NCI-H460 (cell line): ENCODE measurements around the gene MASP2. TPM values are rescaled to one million over a fixed set of nuclear protein-coding genes. Genes with fewer than 3 reads are reported as not detected.
"Not testable (repeated sequence)": the region's sequence is repeated elsewhere in the genome, so short reads cannot be mapped to it uniquely, and the experiment has no call there.

Experiments
- DNase-seq: peaks from one replicate; pipeline ENCODE4 v3.0.0-alpha.2; 2016; ENCODE audit warnings: low read depth; ENCODE audit errors: extremely low read depth
- total RNA-seq: library from RNA; depleted of rRNA; stranded (reverse); fragments of >200 nt; shearing (Covaris generic); gene quantifications from 2 replicates; pipeline ENCODE4 v1.2.3, GENCODE V29; 2014

The MASP2 gene
- total RNA-seq, 1 experiment from 2014 or later, result not detected

- DNase-seq, result no peak
Observed at GRCh38 chr1:11041048-11041447, 6.0 kb downstream of the MASP2 start.

GRCh38 chr1:11040105-11040429, 7.0 kb downstream of the MASP2 start:
- DNase-seq, result not testable (repeated sequence)

DNA sequence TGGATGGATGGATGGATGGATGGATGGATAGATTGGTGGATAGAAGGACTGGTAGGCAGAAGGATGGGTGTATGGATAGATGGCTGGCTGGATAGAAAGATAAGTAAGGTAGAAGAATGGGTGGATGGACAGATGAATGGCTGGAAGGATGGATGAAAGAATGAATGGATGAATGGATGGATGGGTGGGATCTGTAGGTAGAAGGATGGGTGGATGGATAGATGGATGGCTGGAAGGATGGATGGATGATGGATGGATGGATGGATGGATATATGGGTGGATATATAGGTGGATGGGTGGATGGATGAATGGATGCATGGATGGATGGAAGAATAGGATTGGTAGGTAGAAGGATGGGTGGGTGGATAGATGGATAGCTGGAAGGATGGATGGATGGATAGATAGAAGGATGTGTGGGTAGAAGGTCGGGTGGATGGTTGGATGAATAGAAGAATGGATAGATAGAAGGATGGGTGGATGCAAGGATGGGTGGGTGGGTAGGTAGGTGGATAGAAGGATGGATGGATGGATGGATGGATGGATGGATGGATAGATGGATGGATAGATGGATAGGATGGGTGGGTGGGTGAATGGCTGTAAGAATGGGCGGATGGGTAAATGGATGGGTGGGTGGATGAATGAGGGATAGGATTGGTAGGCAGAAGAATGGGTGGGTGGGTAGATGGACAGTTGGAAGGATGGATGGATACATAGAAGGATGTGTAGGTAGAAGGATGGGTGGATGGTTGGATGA, 7.5 kb downstream of the MASP2 start:
- no peak for DNase-seq

GRCh38 chr1:11037740-11038182, 9.3 kb downstream of the MASP2 start:
- DNase-seq, result peak; percentile 67

GRCh38 chr1:11037019-11037739, 9.9 kb downstream of the MASP2 start:
- not testable (repeated sequence) for DNase-seq

DNA sequence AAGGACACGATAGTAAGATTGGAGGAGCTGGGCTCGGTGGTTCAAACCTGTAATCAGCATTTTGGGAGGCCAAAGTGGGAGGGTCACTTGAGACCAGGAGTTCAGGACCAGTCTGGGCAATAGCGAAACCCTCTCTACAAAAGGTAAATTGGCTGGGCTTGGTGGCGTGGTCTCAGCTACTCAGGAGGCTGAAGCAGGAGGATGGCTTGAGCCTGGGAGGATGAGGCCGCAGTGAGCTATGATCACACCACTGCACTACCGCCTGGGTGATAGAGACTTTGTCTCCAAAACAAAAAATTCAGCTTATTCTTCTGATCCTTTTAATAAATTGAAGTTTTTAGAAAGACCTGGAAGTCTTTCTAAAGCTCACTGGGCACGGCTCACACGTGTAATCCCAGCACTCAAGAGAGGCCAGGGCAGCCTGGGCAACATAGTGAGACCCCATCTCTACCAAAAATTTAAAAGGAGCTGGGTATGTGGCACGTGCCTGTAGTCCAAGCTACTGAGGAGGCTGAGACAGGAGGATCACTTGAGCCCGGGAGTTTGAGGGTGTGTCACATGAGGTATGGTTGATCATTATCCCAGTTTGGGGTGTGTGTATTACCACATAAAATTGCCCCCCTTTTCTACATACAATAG, 15.3 kb downstream of the MASP2 start:
- no peak for DNase-seq

DNA sequence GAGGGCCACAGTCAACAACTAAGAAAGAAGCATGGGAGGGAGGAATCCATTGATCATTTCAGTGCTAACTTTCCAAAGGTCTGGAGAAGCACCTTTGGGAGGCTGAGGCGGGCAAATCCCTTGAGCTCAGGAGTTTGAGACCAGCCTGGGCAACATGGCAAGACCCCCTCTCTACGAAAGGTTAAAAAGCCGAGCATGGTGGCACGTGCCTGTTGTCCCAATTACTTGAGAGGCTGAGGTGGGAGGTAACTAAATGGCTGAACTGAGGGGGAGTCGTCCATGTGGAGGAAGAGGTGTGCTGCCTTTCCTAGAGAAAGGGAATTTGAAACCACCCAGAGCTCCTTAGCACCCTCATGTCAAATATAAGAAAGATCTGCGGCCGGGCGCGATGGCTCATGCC, 16.2 kb downstream of the MASP2 start:
- no peak for DNase-seq

GRCh38 chr1:11028018-11028417, 19.0 kb downstream of the MASP2 start:
- DNase-seq, result no peak

GRCh38 chr1:11027316-11027715, 19.7 kb downstream of the MASP2 start:
- no peak for DNase-seq

DNA sequence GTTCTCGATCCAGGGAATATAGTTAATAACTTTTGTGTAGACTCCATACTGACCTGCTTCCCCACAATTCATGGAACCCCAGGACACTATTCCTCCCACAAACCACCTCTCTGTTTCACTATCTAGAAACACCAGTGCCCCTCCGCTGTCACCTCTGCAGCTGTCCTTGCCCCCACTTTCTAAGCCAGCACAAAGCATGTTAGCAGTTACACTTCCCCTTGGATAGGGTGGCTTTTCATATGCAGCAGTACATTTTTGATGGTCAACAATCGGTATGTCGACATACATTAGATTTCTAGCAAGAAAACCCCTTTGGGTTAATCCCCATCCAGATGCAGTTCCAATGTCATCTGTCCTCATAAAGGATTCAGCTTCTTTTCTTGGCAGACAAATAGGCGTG, 20.1 kb downstream of the MASP2 start:
- DNase-seq, result no peak

- no peak for DNase-seq
Observed at GRCh38 chr1:11026052-11026451, 21.0 kb downstream of the MASP2 start.

- no peak for DNase-seq
Observed at GRCh38 chr1:11025618-11026017, 21.4 kb downstream of the MASP2 start.

DNA sequence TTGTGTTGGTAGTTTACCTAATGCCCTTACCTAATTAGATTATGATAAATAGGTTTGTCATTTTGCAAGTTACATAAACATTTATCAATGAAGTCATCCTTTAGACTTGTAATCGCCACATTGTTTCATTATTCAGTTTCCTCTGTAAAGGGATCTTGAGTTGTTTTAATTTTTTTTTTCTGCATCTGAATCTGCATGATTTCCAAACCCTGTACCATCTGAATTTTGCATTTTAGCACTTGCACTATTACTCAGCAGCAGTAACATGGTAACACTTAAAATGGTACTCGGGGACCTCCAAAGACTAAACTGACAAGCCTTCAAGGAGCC, 22.2 kb downstream of the MASP2 start:
- no peak for DNase-seq

DNA sequence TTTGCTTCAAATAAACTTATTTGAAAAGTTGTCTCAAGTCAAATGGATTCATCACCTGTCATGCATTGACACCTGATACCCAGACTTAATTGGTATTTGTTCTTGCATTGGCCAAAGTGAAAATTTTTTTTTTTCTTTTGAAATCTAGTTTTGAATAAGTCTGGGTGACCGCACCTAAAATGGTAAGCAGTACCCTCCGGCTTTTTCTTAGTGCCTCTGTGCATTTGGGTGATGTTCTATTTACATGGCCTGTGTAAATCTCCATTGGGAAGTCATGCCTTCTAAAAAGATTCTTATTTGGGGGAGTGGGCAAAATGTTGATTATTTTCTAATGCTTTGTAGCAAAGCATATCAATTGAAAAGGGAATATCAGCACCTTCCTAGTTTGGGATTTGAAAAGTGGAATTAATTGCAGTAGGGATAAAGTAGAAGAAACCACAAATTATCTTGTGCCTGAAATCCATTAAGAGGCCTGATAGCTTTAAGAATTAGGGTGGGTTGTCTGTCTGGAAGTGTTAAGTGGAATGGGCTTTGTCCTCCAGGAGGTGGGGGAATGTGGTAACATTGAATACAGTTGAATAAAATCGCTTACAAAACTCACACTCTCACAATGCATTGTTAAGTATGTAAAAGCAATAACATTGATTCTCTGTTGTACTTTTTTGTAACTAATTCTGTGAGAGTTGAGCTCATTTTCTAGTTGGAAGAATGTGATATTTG, 22.7 kb downstream of the MASP2 start:
- no peak for DNase-seq

DNA sequence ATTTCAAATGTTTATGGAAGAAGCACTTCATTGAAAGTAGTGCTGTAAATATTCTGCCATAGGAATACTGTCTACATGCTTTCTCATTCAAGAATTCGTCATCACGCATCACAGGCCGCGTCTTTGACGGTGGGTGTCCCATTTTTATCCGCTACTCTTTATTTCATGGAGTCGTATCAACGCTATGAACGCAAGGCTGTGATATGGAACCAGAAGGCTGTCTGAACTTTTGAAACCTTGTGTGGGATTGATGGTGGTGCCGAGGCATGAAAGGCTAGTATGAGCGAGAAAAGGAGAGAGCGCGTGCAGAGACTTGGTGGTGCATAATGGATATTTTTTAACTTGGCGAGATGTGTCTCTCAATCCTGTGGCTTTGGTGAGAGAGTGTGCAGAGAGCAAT, 23.8 kb downstream of the MASP2 start:
- DNase-seq, result no peak

DNA sequence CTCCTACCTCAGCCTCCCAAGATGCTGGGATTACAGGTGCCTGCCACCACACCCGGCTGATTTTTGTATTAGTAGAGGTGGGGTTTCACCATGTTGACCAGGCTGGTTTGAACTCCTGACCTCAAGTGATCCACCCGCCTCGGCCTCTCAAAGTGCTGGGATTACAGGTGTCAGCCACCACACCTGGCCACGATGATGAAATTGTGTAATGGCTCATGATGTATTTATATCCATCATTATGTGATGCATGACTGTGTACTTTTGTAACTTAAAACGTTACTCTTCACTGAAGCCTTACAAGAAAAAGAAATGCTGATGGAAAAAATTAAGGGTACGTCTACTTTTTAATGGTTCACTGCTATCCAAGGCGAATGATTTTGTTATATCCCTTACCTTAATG, 27.1 kb downstream of the MASP2 start:
- no peak for DNase-seq

DNA sequence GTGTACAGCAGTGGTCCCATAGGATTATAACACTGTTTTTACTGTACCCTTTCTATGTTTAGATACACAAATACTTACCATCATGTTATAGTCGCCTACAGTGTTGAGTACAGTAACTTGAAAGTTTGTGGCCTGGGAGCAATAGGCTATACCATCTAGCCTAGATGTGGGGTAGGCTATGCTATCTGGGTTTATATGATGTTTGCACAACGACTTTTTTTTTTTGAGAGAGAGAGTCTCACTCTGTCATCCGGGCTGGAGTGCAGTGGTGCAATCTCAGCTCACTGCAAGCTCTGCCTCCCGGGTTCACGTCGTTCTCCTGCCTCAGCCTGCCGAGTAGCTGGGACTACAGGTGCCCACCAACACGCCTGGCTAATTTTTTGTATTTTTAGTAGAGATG, 27.7 kb downstream of the MASP2 start:
- DNase-seq, result not testable (repeated sequence)

DNA sequence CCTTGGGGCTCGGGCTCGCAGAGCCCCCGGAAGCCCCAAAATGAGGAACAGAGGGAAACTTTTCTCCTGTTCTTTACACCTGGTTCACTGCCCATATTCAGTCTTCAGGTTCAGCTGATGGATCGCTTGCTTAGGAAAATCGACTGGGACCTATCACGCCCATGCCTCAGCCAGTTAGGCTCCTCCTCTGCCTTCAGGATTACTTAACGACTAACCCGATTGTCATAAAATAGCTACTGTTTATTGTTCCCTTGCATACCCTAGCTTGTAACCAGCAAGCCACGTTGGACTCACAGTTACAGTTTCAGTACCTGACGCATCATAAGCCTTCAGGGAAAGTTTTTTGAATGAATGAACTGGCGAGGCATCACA, 33.9 kb downstream of the MASP2 start:
- DNase-seq, result no peak

GRCh38 chr1:11012260-11013159, 34.5 kb downstream of the MASP2 start, which contains the start of gene TARDBP:
TSS of gene TARDBP (plus strand) at chr1:11012654. CDS start at chr1:11013728, 1,074 bp downstream.
- DNase-seq, result peak; percentile 77

DNA sequence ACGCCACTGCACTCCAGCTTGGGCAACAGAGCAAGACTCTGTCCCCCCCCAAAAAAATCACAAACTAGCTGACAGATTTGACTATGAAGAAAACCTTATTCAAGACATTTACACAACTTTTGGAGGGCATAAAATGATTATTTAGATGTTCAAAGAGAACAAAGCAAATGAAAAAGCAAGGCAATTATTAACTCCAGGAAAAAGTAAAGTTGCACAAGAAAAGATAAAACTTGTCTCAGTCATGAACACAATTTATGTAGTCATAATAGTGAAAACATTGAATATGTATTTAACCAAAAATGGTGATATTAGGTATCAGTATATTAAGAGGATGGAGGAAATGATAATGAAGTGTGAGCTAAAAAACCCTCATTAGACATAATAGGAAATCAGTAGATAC, 46.5 kb downstream of the MASP2 start:
- no peak for DNase-seq
